NCI-H2171 (cell line): ENCODE results near the gene ATP2C2.
A peak's percentile ranks its signal among the peaks of the same experiment; 100 is the strongest.

Experiments used
- DNase-seq: peaks from one replicate; lab custom pipeline; 2025; lab: John Stamatoyannopoulos, UW

ATP2C2 gene

DNA sequence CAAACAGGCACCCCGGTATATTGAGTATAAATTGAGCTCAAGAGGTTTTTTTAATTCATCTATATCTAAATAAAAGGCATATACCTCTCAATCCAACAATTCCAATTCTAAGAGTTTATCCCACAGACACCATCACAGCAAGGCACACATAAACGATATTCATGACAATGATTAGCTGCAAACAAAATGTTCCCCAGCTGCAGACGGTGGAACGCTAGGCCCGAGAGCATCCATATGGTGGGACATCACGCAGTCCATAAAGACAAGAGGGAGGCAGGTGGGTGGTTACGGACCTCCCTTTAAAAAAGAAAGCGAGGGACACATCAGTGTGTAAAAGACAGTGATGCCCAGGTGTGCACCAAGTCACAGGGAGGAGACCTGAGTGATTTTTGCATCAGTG, 108.1 kb downstream of the ATP2C2 start:
- no peak for DNase-seq

DNA sequence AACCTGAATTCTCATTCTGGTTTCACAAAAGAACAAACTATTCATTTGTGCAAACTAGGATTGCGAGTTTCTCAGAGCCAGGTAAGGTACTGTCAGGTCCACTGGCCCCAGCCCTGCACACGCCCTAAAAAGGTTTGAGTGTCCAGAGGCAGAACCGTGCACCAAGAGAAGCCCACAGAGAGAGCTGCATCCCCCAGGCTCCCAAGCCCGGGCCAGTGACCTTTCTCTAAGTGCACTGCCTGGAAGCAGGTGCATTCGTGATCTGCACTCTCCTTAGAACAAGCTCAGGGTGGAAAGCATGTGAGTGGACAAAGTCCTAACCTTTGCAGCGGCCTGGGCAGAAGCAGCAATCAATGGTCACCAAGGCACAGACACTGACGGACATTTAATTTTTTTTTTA, 109.3 kb downstream of the ATP2C2 start:
- DNase-seq = no peak

GRCh38 chr16:84478172-84478947, 110.0 kb downstream of the ATP2C2 start:
- DNase-seq = no peak

- no peak for DNase-seq
These were observed 111.5 kb downstream of the ATP2C2 start for GRCh38 chr16:84479716-84480450.

- DNase-seq = no peak
These were observed 112.9 kb downstream of the ATP2C2 start for GRCh38 chr16:84481051-84481735.

DNA sequence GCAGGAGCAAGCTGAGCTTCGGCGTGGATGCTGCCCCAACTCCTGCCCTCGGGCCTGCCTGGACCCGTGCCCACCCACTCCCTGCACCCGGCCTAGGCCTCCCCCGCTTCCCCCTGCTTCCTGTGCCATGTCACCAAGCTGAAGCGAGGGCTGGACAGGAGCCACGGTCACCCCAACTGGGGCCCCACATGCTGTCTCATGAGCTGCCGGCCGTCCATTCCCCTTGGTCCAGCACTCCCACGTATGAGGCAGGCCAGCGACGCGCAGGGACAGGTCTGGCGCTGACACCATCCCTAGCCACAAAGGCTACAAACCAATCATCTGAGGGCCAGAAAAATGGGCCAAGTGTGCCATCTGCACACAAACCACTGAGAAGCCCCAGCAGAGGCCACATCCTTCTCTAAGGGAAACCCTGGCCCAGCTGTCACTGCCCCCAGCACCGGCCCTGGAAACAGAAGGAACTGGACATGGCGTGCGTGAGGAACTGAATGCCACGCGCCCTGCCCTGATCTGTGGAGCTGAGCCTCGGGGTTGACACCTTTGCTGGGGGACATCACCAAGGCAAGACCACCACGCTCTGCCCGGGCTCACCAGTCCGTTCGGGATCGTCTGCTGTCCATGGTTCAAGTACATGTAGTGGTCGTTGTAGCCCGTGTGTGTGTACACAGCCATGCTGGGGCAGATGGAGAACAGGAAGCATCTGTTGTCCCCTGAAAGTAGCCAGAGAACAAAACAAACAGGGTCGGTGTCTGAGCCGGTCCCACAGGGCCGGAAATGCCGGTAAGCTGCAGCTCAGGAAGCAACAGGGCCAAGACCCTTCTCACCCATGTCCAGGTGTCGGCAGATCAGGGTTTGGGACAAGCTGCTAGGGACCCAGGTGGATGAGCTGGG, 113.9 kb downstream of the ATP2C2 start:
- DNase-seq = no peak

GRCh38 chr16:84482951-84483881, 114.9 kb downstream of the ATP2C2 start:
- DNase-seq = no peak

- no peak for DNase-seq
These were observed 115.7 kb downstream of the ATP2C2 start for GRCh38 chr16:84483882-84484565.

GRCh38 chr16:84484579-84485254, 116.4 kb downstream of the ATP2C2 start:
- DNase-seq = peak; percentile 11

GRCh38 chr16:84485255-84486010, 117.1 kb downstream of the ATP2C2 start:
- DNase-seq = no peak

DNA sequence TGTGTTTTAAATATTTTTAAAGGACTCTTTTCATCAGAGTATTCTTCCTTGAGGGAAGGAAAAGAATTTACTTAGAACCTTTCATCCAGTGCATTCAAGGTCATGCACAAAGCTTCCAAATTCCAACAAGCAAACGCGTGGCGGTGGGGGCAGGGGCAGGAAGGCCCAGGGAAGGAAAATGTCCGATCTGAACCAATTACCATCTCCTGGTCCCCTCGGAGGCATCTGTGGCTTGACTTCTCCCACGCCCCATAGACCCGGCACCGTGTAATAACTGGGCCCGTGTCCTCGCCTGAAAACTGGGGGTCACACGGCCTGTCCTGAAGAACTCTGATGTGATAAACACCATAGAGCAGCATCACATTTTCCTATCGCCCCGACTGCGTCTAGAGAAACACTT, 117.8 kb downstream of the ATP2C2 start:
- no peak for DNase-seq

DNA sequence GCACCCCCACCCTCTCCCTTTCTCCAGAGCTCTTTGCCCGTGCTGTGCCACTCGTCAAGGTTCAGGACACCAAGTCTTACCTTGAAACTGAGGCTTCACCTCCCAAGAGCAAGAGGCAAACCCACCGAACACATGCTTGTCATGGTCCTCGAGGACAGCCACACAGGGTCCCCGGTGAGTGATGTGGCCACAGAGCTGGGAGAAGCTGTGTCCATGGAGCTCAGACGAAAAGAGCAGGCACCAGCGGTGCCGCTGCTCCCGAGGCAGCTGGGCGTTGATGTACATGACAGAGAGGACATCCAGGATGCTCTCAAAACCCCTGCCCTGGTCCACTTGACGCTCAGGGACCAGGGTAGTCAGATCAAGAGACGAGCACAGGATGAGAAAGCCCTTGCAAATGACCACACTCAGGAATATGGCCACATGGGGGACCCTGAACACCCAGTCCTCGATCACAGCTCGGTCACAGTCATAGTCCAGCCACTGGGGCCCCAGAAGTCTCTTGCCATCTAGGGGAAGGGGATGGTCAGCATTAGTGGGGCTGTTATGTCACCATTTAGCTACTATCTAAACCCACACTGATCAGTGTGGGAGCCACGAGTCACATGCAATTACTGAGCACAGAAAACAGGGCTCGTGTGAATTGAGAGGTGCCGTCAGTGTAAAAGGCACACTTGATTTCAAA, 118.4 kb downstream of the ATP2C2 start:
- DNase-seq = no peak

GRCh38 chr16:84487358-84487757, 119.0 kb downstream of the ATP2C2 start:
- DNase-seq = no peak

DNA sequence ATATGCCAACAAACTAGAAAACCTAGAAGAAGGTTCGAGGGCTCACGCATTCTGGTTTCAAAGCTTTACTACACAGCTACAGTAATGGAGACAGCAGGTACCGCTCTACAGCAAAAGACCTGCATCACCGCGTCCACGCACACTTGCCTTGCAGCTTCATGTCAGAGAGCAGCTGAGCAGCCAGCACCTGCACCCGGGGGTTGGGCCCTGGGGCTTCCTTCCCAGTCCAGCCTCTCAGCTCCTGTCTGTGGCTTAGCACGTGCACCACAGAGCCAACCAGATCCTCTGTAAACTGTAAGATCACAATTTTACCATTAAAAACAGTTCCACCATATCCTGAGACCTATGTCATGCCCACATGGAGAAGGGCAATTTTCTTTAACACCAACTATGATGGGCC, 120.8 kb downstream of the ATP2C2 start:
- DNase-seq = no peak

- DNase-seq = no peak
These were observed 127.2 kb downstream of the ATP2C2 start for GRCh38 chr16:84495506-84495905.

- DNase-seq = no peak
These were observed 128.7 kb downstream of the ATP2C2 start for GRCh38 chr16:84496991-84497390.

DNA sequence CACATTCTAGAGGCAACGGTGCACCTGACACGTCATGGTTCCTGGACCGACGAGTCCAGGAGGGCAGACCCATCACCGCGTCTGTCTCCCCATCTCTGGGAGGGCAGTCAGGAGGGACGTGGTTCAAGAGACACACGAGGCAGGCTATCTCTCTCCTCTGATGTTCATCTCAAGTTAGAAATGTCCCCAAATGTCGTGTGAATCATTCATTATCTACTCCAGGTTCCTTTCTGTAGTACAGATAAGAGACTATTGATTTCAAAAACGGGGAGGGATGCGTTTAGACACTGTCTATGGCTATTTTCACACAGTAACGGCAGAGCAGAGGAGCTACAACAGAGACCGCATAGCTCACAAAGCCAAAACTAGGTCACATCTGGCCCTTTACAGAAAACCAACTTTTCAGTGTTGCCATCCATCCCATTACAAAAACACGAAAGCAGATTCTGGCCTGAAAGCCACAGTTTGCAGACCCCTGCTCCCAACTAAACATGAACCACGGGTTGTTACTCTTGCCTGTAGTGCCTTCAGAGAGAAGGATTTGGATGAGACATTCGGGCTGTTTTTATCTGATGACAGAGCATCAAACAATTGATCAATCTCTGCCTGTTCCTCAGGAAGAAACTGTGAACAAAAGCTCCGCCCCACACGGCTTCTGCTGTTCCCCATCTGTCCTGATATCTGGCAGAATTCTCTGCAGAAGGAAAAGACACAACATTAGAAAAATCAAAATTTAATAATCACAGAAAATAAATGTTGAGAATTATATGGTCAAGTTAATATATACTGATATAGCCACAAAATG, 129.3 kb downstream of the ATP2C2 start:
- no peak for DNase-seq
